Measurements from ENCODE around the gene OIP5.
"Not testable (repeated sequence)": the region's sequence is repeated elsewhere in the genome, so short reads cannot be mapped to it uniquely, and the experiment has no call there.

OIP5 gene

GRCh38 chr15:41331833-41332193 is 578 bp downstream of the OIP5 start:
- Mint-ChIP-seq H3K27me3 (no peaks in the 10 kb centered on the region), H3K9me3 (no peaks in the 10 kb centered on the region), H3K36me3 (ENCODE audit: low read depth) (peaks cover 51% of the 10 kb centered on the region), H3K27ac (peak overlapping the region; percentile 99), H3K4me1 (ENCODE audit: low read depth) (peaks cover 26% of the 10 kb centered on the region), H3K4me3 (peak overlapping the region; percentile 100)
- no peak for DNase-seq

- Mint-ChIP-seq H3K4me1 (ENCODE audit: low read depth) (peaks cover 21% of the 10 kb centered on the region), H3K27ac (peak overlapping the region; percentile 99), H3K4me3 (peak overlapping the region; percentile 100), H3K27me3 (no peaks in the 10 kb centered on the region), H3K36me3 (ENCODE audit: low read depth) (peaks cover 50% of the 10 kb centered on the region), H3K9me3 (no peaks in the 10 kb centered on the region)
- DNase-seq = no peak
These were observed 1.1 kb downstream of the OIP5 start for GRCh38 chr15:41331281-41331680.

- Mint-ChIP-seq H3K36me3 (ENCODE audit: low read depth) (peaks cover 44% of the 10 kb centered on the region), H3K4me1 (ENCODE audit: low read depth) (peaks cover 13% of the 10 kb centered on the region), H3K9me3 (no peaks in the 10 kb centered on the region), H3K27me3 (no peaks in the 10 kb centered on the region), H3K4me3 (no peak overlapping the region), H3K27ac (peak overlapping the region; percentile 33)
- DNase-seq = no peak
These were observed 8.8 kb downstream of the OIP5 start for GRCh38 chr15:41323611-41324010.

GRCh38 chr15:41320805-41321330 is 11.5 kb downstream of the OIP5 start:
- H3K36me3 Mint-ChIP-seq (ENCODE audit: low read depth) = peaks cover 49% of the 10 kb centered on the region
- not testable (repeated sequence) for H3K4me3 Mint-ChIP-seq, H3K27me3 Mint-ChIP-seq, H3K9me3 Mint-ChIP-seq, DNase-seq, H3K27ac Mint-ChIP-seq
- peaks cover 13% of the 10 kb centered on the region for H3K4me1 Mint-ChIP-seq (ENCODE audit: low read depth)

DNA sequence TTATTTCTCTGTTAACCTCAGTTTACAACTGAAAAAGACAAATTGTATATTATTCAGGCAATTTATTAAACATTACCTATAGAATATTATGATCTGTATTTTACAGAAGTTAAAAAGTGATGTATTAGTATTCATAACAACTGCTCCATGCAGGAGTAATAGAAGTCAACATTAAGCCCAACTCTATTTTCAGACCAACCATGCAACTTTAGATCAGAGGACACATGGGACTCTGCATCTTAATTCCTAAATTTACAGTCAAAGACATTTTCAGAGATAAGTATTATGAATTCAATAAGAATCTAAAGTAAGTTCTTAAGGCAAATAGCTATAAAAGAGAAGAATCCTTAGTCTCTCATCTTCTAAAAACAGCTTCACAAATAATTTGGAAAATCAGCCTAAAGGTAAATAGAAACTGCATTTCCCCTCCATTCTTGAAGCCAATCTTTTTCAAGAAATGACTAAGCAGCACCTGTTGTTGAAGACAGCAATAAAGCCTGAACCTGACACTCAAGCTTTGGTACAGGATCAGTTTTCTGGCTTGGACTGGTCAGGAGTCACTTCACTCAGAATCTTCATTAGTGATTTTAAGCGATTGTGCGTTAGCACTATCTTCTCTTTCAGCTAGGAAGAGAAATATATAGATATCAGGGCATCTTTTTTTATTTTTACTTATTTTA is 23.0 kb downstream of the OIP5 start:
- H3K4me3 Mint-ChIP-seq = no peak overlapping the region
- peaks cover 62% of the 10 kb centered on the region for H3K36me3 Mint-ChIP-seq (ENCODE audit: low read depth)
- H3K27ac Mint-ChIP-seq = no peak overlapping the region

DNA sequence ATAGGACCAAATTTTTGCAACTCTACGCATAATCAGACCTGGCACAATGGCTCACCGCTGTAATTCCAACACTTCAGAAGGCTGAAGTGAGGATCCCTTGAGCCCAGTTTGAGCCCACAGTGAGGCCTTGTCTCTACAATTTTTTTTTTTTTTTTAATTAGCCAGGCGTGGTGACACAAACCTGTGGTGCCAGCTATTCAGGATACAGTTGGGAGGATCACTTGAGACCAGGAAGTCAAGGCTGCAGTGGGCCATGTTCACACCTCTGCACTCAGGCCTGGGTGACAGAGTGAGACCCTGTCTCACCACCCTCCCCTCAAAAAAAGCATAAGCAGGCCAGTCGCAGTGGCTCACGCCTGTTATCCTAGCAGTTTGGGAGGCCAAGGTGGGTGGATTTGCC is 24.7 kb downstream of the OIP5 start:
- Mint-ChIP-seq H3K27ac (no peak overlapping the region), H3K4me3 (no peak overlapping the region), H3K9me3 (no peaks in the 10 kb centered on the region), H3K36me3 (ENCODE audit: low read depth) (peaks cover 57% of the 10 kb centered on the region), H3K4me1 (ENCODE audit: low read depth) (peaks cover 12% of the 10 kb centered on the region), H3K27me3 (no peaks in the 10 kb centered on the region)
- no peak for DNase-seq

More for the DNA sequence above, 23.0 kb downstream of the OIP5 start:
- Mint-ChIP-seq H3K27me3 (no peaks in the 10 kb centered on the region), H3K9me3 (no peaks in the 10 kb centered on the region), H3K4me1 (ENCODE audit: low read depth) (peaks cover 5% of the 10 kb centered on the region)
- no peak for DNase-seq

- Mint-ChIP-seq H3K4me3 (no peak overlapping the region), H3K36me3 (ENCODE audit: low read depth) (peaks cover 57% of the 10 kb centered on the region), H3K27ac (no peak overlapping the region), H3K4me1 (ENCODE audit: low read depth) (peaks cover 25% of the 10 kb centered on the region), H3K9me3 (no peaks in the 10 kb centered on the region), H3K27me3 (no peaks in the 10 kb centered on the region)
- no peak for DNase-seq
These were observed 28.1 kb downstream of the OIP5 start for GRCh38 chr15:41304149-41304770.

- H3K4me1 Mint-ChIP-seq (ENCODE audit: low read depth) = peaks cover 25% of the 10 kb centered on the region
- no peak overlapping the region for H3K27ac Mint-ChIP-seq
- no peak for DNase-seq
- H3K36me3 Mint-ChIP-seq (ENCODE audit: low read depth) = peaks cover 67% of the 10 kb centered on the region
- H3K27me3 Mint-ChIP-seq = no peaks in the 10 kb centered on the region
- H3K4me3 Mint-ChIP-seq = no peak overlapping the region
- no peaks in the 10 kb centered on the region for H3K9me3 Mint-ChIP-seq
These were observed 30.8 kb downstream of the OIP5 start for GRCh38 chr15:41301587-41301986.

- not testable (repeated sequence) for H3K9me3 Mint-ChIP-seq, DNase-seq, H3K27ac Mint-ChIP-seq, H3K27me3 Mint-ChIP-seq, H3K4me3 Mint-ChIP-seq
- H3K36me3 Mint-ChIP-seq (ENCODE audit: low read depth) = peaks cover 66% of the 10 kb centered on the region
- H3K4me1 Mint-ChIP-seq (ENCODE audit: low read depth) = peaks cover 25% of the 10 kb centered on the region
These were observed 31.3 kb downstream of the OIP5 start for GRCh38 chr15:41301139-41301538.

DNA sequence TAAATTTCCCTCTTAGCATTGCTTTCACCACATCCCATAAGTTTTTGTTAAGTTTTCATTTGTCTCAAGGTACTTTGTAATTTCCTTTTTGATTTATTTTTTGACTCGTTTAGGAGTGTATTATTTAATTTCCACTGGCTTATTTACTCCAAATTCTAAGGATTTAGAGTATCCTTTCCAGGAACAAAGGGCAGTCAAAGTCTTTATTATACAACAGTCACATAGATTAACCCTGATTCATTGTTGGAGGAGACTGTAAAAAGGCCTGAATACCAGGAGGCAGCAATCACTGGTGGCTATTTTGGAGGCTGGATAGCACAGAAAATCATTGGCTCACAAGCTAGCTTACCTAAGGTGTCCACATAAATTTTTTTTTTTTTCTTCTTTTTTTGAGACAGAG is 39.9 kb downstream of the OIP5 start:
- H3K4me1 Mint-ChIP-seq (ENCODE audit: low read depth) = peaks cover 27% of the 10 kb centered on the region
- H3K27ac Mint-ChIP-seq = peak overlapping the region; percentile 55
- no peaks in the 10 kb centered on the region for H3K27me3 Mint-ChIP-seq
- DNase-seq = no peak
- no peak overlapping the region for H3K4me3 Mint-ChIP-seq
- peaks cover 75% of the 10 kb centered on the region for H3K36me3 Mint-ChIP-seq (ENCODE audit: low read depth)
- no peaks in the 10 kb centered on the region for H3K9me3 Mint-ChIP-seq

DNA sequence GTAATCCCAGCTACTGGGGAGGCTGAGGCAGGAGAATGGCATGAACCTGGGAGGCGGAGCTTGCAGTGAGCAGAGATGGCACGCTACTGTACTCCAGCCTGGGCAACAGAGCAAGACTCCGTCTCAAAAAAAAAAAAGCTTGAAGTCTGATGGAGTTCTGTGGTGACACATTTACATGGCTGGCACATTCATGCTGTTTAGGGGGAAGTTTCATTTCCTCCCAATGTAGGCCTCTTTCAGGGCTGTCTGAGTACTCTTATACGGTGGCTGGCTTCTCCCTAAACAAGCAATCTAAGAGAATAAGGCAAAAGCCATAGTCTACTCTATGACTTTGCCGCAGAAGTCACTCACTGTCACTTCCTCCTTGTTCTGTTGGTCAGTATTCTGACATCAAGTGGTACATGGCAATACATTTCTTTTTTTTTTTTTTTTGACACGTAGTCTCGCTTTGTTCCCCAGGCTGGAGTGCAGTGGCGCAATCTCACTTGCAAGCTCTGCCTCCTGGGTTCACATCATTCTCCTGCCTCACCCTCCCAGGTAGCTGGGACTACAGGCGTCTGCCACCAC is 41.2 kb downstream of the OIP5 start:
- no peak overlapping the region for H3K4me3 Mint-ChIP-seq
- H3K27me3 Mint-ChIP-seq = no peaks in the 10 kb centered on the region
- peak overlapping the region; percentile 71 for H3K27ac Mint-ChIP-seq
- no peaks in the 10 kb centered on the region for H3K9me3 Mint-ChIP-seq
- H3K36me3 Mint-ChIP-seq (ENCODE audit: low read depth) = peaks cover 81% of the 10 kb centered on the region
- peaks cover 39% of the 10 kb centered on the region for H3K4me1 Mint-ChIP-seq (ENCODE audit: low read depth)
- DNase-seq = no peak

- H3K4me1 Mint-ChIP-seq (ENCODE audit: low read depth) = peaks cover 50% of the 10 kb centered on the region
- DNase-seq = no peak
- no peaks in the 10 kb centered on the region for H3K27me3 Mint-ChIP-seq
- no peak overlapping the region for H3K4me3 Mint-ChIP-seq
- H3K9me3 Mint-ChIP-seq = no peaks in the 10 kb centered on the region
- no peak overlapping the region for H3K27ac Mint-ChIP-seq
- H3K36me3 Mint-ChIP-seq (ENCODE audit: low read depth) = peaks cover 82% of the 10 kb centered on the region
These were observed 42.4 kb downstream of the OIP5 start for GRCh38 chr15:41289953-41290352.

DNA sequence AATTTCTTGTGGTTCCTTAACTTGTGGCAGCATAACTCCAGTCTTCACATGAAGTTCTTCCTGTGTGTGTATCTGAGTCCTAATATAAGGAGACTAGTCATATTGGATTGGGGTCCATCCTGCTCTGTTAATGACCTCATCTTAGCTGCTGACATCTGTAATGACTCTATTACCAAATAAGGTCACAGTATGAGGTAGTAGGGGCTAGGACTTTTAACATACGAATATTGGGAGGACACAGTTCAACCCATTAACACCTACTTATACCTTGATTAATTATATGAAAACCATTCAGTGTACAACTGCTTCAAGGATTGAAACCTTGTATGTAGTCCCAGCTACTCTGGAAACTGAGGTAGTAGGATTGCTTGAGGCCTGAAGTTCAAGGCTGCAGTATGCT is 43.9 kb downstream of the OIP5 start:
- no peak overlapping the region for H3K4me3 Mint-ChIP-seq
- peaks cover 82% of the 10 kb centered on the region for H3K36me3 Mint-ChIP-seq (ENCODE audit: low read depth)
- peak overlapping the region; percentile 55 for H3K27ac Mint-ChIP-seq
- H3K9me3 Mint-ChIP-seq = no peaks in the 10 kb centered on the region
- no peaks in the 10 kb centered on the region for H3K27me3 Mint-ChIP-seq
- peaks cover 54% of the 10 kb centered on the region for H3K4me1 Mint-ChIP-seq (ENCODE audit: low read depth)
- DNase-seq = no peak

DNA sequence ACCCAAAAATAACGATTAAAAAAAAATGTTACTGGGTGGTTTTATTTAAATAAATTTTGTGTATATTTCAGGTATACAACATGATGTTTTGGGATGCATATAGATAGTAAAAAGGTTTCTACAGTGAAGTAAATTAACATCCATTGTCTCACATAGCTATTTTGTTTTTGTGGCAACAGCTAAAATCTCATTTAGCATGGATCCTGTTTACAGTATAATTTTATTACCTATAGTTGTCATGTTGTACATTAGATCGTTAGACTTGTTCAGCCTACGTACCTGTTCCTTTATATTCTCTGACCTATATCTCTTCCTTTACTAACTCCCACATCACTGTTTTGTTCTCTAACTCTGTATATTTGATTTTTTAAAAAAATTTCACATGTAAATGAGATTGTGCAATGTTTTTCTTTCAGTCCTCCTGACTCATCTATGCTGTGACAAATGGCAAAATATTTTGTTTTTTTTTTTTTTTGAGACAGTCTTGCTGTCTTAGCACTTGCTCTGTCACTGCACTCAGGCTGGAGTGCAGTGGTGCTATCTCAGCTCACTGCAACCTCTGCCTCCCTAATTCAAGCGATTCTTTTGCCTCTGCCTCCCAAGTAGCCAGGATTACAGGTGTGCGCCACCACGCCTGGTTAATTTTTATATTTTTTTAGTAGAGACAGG is 45.6 kb downstream of the OIP5 start:
- peaks cover 62% of the 10 kb centered on the region for H3K4me1 Mint-ChIP-seq (ENCODE audit: low read depth)
- DNase-seq = no peak
- no peaks in the 10 kb centered on the region for H3K27me3 Mint-ChIP-seq
- no peaks in the 10 kb centered on the region for H3K9me3 Mint-ChIP-seq
- H3K27ac Mint-ChIP-seq = peak overlapping the region; percentile 80
- peaks cover 76% of the 10 kb centered on the region for H3K36me3 Mint-ChIP-seq (ENCODE audit: low read depth)
- H3K4me3 Mint-ChIP-seq = peak overlapping the region; percentile 47

DNA sequence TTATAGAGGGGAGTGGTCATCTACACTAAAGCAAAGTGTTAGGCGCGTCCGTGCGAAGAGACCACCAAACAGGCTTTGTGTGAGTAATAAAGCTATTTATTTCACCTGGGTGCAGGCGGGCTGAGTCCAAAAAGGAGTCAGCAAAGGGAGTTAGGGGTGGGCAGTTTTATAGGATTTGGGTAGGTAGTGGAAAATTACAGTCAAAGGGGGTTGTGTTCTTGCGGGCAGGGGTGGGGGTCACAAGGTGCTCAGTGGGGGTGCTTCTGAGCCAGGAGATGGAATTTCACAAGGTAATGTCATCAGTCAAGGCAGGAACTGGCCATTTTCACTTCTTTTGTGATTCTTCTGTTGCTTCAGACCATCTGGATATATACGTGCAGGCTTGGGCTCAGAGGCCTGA is 47.1 kb downstream of the OIP5 start:
- Mint-ChIP-seq H3K9me3 (no peaks in the 10 kb centered on the region), H3K4me3 (peak overlapping the region; percentile 96), H3K4me1 (ENCODE audit: low read depth) (peaks cover 52% of the 10 kb centered on the region), H3K27me3 (no peaks in the 10 kb centered on the region), H3K27ac (peak overlapping the region; percentile 98), H3K36me3 (ENCODE audit: low read depth) (peaks cover 61% of the 10 kb centered on the region)
- DNase-seq = no peak
